Adrenal gland (tissue), 12 donors: ENCODE results near the gene ZBTB14. TPM values are rescaled to one million over a fixed set of nuclear protein-coding genes. Genes with fewer than 3 reads are reported as not detected.

Experiments used
- DNase-seq, 7 donors: peaks; one replicate each; pipeline ENCODE4 v3.0.0-alpha.2; 2019 to 2020
- H3K27ac ChIP-seq, 5 donors: fragments of 200-600 bp; sonication (generic) in 4 of 5; 1 replicate in 3 of 5; 2 replicates in 2 of 5; pipeline versions ENCODE4 v1.5.1 to v1.8.0; 2016 to 2020; ENCODE audit warnings: mild to moderate bottlenecking in 1 of 5
- H3K27me3 ChIP-seq: fragments of 200-600 bp; 2 replicates; pipeline ENCODE4 v1.8.0; 2021
- H3K36me3 ChIP-seq, 2 donors: fragments of 200-600 bp; replicated peaks in 1 of 2; 1 replicate in 1 of 2; 2 replicates in 1 of 2; pipeline versions ENCODE4 v1.5.1 to v1.8.0; 2018 to 2022
- H3K4me1 ChIP-seq, 2 donors: fragments of 200-600 bp; replicated peaks in 1 of 2; 1 replicate in 1 of 2; 2 replicates in 1 of 2; pipeline versions ENCODE4 v1.5.1 to v1.8.0; 2018 to 2021
- H3K4me3 ChIP-seq, 4 donors: fragments of 200-600 bp; sonication (generic) in 3 of 4; one replicate each; pipeline ENCODE4 v1.5.1; 2016 to 2018
- H3K9me3 ChIP-seq, 3 donors: fragments of 200-600 bp; sonication (generic) in 1 of 3; replicated peaks in 1 of 3; 1 replicate in 2 of 3; 2 replicates in 1 of 3; pipeline versions ENCODE4 v1.5.1 to v1.8.0; 2016 to 2021
- CTCF ChIP-seq, 6 experiments: fragments of 450-650 bp in 4 of 6; fragments of 200-600 bp in 2 of 6; sonication (generic) in 1 of 6; IDR thresholded peaks; 1 replicate in 5 of 6; 2 replicates in 1 of 6; pipeline versions ENCODE4 v1.5.1 to v1.8.0; 2016 to 2021; ENCODE audit warnings: antibody characterized with exemption in 6 of 6, mild to moderate bottlenecking in 2 of 6, moderate library complexity in 1 of 6
- POLR2A ChIP-seq, 2 donors: fragments of 450-650 bp; IDR thresholded peaks; one replicate each; pipeline ENCODE4 v1.6.1; 2017; ENCODE audit warnings: antibody characterized with exemption in 2 of 2, mild to moderate bottlenecking in 2 of 2, moderate library complexity in 1 of 2
- WGBS, 4 donors: extraction: QIAGEN DNeasy Blood & Tissue Kit in 2 of 4; methylation state at CpG; one replicate each; pipeline versions ENCODE4 v1.1.5 to v1.1.7; 2013 to 2017; 5-methylcytosine and 5-hydroxymethylcytosine counted together
- intact Hi-C, 2 donors: fragments of 100-400 bp; cut with DNase I; formaldehyde crosslinking; loops; one replicate each; pipeline versions ENCODE4 v1.14.1 to v1.15.0; 2022 to 2023
- polyA plus RNA-seq, 3 donors: library from polyadenylated mRNA; stranded (reverse); fragments of 200-250 nt in 2 of 3; fragments of 350-450 nt in 1 of 3; fragmentation: Illumina TruSeq in 1 of 3; extraction: RNeasy Lipid Tissue Mini Kit (QIAGEN cat#74804) in 1 of 3; gene quantifications; one replicate each; pipeline ENCODE4 v1.2.3, GENCODE V29; 2013 to 2014
- total RNA-seq, 9 donors: library from RNA; depleted of rRNA in 4 of 9; stranded (reverse); fragments of >200 nt in 4 of 9; fragments of 120-200 nt in 1 of 9; fragmentation: NEBNext Ultra II Directional in 1 of 9; extraction: Animal tissue kit (Norgen Biotek cat#: 25700) in 1 of 9; gene quantifications; one replicate each; pipeline versions ENCODE4 v1.1.0 to v1.2.4, GENCODE V29; 2013 to 2023
- donor health status: healthy with polysubstance abuse.
- donor health status: Bipolar disorder and iron deficiency.
- donor health status: DM: yes; HTN: yes; CAD: no.
- donor health status: DM: no; HTN: no; CAD: no.
- donor health status: DM: no; HTN: no; CAD: no.
- donor health status: DM: yes; HTN: yes; CAD: no.

ZBTB14 gene
- total and polyA plus RNA-seq, 12 donors: 5.9 to 16.4 (median 10.6) TPM

GRCh38 chr18:5251117-5251516 lies 44.4 kb downstream of the ZBTB14 start:
- no peak overlapping the region for H3K27ac ChIP-seq
- intact Hi-C loops: no loop called here
- no peaks in the 10 kb centered on the region for H3K27me3 ChIP-seq

GRCh38 chr18:5250603-5251002 lies 44.9 kb downstream of the ZBTB14 start:
- H3K27ac ChIP-seq: no peak overlapping the region
- no peak for TF ChIP-seq CTCF (IDR thresholded peaks at IDR 0.05)
- TF ChIP-seq POLR2A (IDR thresholded peaks at IDR 0.05): no peak
- no peak overlapping the region for H3K4me3 ChIP-seq
- no peak for DNase-seq
- no peaks in the 10 kb centered on the region for H3K9me3 ChIP-seq
- H3K27me3 ChIP-seq: no peaks in the 10 kb centered on the region
- H3K4me1 ChIP-seq: no peaks in the 10 kb centered on the region
- intact Hi-C loops: no loop called here
- H3K36me3 ChIP-seq: no peaks in the 10 kb centered on the region

More at GRCh38 chr18:5251117-5251516, 44.4 kb downstream of the ZBTB14 start:
- Histone ChIP-seq H3K4me3 (no peak overlapping the region), H3K9me3 (no peaks in the 10 kb centered on the region), H3K4me1 (no peaks in the 10 kb centered on the region), H3K36me3 (no peaks in the 10 kb centered on the region)
- no peak for TF ChIP-seq POLR2A (IDR thresholded peaks at IDR 0.05)
- no peak for TF ChIP-seq CTCF (IDR thresholded peaks at IDR 0.05)
- 73 to 83% (median 80%) methylated on average over 6 of the region's 6 CpGs for WGBS, 4 donors
- DNase-seq: no peak

DNA sequence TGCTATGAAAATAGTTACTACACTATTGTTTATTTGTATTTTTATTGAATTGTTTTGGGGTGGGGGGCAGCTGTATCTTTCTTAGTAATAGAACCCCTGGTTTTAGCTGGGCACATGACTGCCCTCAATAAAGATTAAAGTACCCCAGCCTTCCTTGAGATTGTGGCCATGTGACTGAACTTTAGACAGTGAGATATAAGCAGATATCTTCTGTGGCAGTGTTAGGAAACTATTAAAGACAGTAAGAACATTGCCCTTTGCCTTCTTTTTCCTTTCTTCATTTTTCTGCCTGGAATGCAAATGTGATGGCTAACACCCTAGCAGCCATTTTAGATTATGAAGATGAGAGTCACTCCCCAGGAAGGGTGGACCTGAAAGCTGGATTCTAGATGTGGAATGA lies 50.6 kb downstream of the ZBTB14 start:
- no peak overlapping the region for H3K4me3 ChIP-seq
- no peaks in the 10 kb centered on the region for H3K36me3 ChIP-seq
- no peak for DNase-seq
- TF ChIP-seq POLR2A (IDR thresholded peaks at IDR 0.05) (no peak), CTCF (IDR thresholded peaks at IDR 0.05) (no peak)
- intact Hi-C loops: no loop called here
- no peaks in the 10 kb centered on the region for H3K9me3 ChIP-seq
- no peaks in the 10 kb centered on the region for H3K27me3 ChIP-seq
- H3K27ac ChIP-seq: no peak overlapping the region
- peaks cover 0 to 3% of the 10 kb centered on the region in 2 donors for H3K4me1 ChIP-seq

GRCh38 chr18:5239447-5239846 lies 56.1 kb downstream of the ZBTB14 start:
- no peak for DNase-seq
- Histone ChIP-seq H3K4me3 (peak overlapping the region in 1 of 4 donors; percentile 95), H3K27ac (no peak overlapping the region), H3K9me3 (no peaks in the 10 kb centered on the region), H3K4me1 (peaks cover 12 to 24% of the 10 kb centered on the region in 2 donors), H3K27me3 (no peaks in the 10 kb centered on the region), H3K36me3 (no peaks in the 10 kb centered on the region)
- intact Hi-C loops: loop anchor here in 1 of 2 donors (5.0 kb wide), 1 partner anchor 58 kb away; the partner anchor contains the start of gene ZBTB14
- WGBS, 4 donors: 75 to 86% (median 78%) methylated on average over 4 of the region's 4 CpGs
- TF ChIP-seq POLR2A (IDR thresholded peaks at IDR 0.05): no peak
- no peak for TF ChIP-seq CTCF (IDR thresholded peaks at IDR 0.05)

Other genes starting within 250 kb of the ZBTB14 start
- 1 to 10 TPM in 3 of 9 donors, under 1 TPM in 2, not detected in 4; 0.28 to 5.9 (median 3.0) TPM for gene AKAIN1, start 98.5 kb downstream of the ZBTB14 start, total RNA-seq
- gene AKAIN1, start 98.5 kb downstream of the ZBTB14 start, polyA plus RNA-seq: 1 to 10 TPM in 2 of 3 donors, under 1 TPM in 1; 0.61 to 9.7 (median 5.4) TPM
- 100 to 1,000 TPM; 123 to 178 (median 146) TPM for gene EPB41L3, start 248.3 kb upstream of the ZBTB14 start, total RNA-seq
- gene EPB41L3, start 248.3 kb upstream of the ZBTB14 start, polyA plus RNA-seq: 100 to 1,000 TPM in 1 of 3 donors, 10 to 100 TPM in 2; 36.5 to 236 (median 53.3) TPM